NT2/D1 (cell line): Measurements from ENCODE around the gene KCNJ6.

Experiments
- DNase-seq: peaks from one replicate; pipeline ENCODE4 v3.0.0-alpha.2; 2011; ENCODE audit warnings: low read depth, low spot score
- H3K27me3 ChIP-seq: 2 replicates; pipeline ENCODE4 v1.6.0; 2011; ENCODE audit warnings: mild to moderate bottlenecking; ENCODE audit not compliant: insufficient read length, insufficient read depth
- H3K36me3 ChIP-seq: 2 replicates; pipeline ENCODE4 v1.6.1; 2011; ENCODE audit warnings: mild to moderate bottlenecking, low read length, mixed read lengths; ENCODE audit not compliant: insufficient read depth, insufficient read length
- H3K4me1 ChIP-seq: 2 replicates; pipeline ENCODE4 v1.5.1; 2011; ENCODE audit not compliant: insufficient read depth, insufficient read length
- H3K4me3 ChIP-seq: 2 replicates; pipeline ENCODE4 v1.5.1; 2011; ENCODE audit warnings: low read depth; ENCODE audit not compliant: insufficient read length
- H3K9ac ChIP-seq: 2 replicates; pipeline ENCODE4 v1.6.0; 2011; ENCODE audit warnings: low read depth; ENCODE audit not compliant: insufficient read length
- H3K9me3 ChIP-seq: 2 replicates; pipeline ENCODE4 v1.5.1; 2011; ENCODE audit warnings: mild to moderate bottlenecking, low read length; ENCODE audit not compliant: insufficient read depth
- SUZ12 ChIP-seq: IDR thresholded peaks from 2 replicates; pipeline ENCODE4 v1.6.1; 2011; ENCODE audit not compliant: insufficient read length, insufficient read depth; ENCODE audit errors: extremely low read depth
- YY1 ChIP-seq: IDR thresholded peaks from 2 replicates; pipeline ENCODE4 v1.6.1; 2011; ENCODE audit not compliant: insufficient read length, insufficient read depth
- ZNF274 ChIP-seq: IDR thresholded peaks from 2 replicates; pipeline ENCODE4 v1.6.1; 2011; ENCODE audit warnings: mild to moderate bottlenecking, low read depth, low read length

KCNJ6 gene

GRCh38 chr21:37800057-37800455, 116.2 kb downstream of the KCNJ6 start:
- no peak for DNase-seq
- TF ChIP-seq ZNF274: no peak
- TF ChIP-seq YY1: no peak
- TF ChIP-seq SUZ12: no peak
- Histone ChIP-seq H3K9me3 (no peaks in the 10 kb centered on the region), H3K4me3 (no peak overlapping the region), H3K9ac (no peak overlapping the region), H3K27me3 (no peaks in the 10 kb centered on the region), H3K36me3 (no peaks in the 10 kb centered on the region), H3K4me1 (peaks cover 2% of the 10 kb centered on the region)

DNA sequence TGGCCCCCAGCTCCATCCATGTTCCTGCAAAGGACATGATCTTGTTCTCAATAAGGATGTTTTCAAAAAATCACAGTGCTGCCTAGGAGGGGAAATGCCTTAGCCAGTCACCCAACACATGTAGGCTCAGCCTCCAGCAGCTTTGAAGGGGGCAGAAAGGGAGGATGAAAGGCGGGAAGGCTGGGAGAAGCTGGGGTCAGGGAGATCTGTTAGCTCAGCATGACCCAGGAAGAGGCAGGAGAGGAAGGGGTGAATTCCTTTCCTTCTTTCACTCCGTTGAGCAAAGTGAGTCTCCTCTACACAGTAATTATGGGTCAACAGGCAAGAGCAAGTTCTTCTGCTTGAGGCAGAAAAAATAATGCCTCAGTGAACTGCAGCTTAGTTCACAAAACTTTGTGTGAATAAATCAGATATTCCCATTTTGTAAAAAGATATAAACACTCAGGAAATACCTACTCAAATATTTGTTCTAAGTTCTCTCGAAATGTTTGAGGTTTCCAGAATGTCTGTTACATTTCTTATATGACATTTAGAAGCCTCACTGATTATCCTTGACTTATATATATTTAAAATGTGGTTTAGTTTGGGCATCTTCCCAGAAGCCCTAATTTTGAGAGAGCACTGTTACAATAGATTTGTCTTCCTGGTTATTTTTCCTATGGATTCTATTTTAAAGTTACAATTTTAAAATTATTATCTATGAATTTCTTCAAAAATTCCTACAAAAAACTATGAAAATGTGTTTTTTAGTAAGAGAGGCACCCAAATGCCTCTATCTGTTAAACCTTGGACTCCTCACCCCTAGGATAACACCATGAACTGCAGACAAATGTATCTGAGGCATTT, 116.8 kb downstream of the KCNJ6 start:
- no peaks in the 10 kb centered on the region for H3K36me3 ChIP-seq
- no peak overlapping the region for H3K4me3 ChIP-seq
- no peak for DNase-seq
- H3K9me3 ChIP-seq: no peaks in the 10 kb centered on the region
- H3K4me1 ChIP-seq: peaks cover 2% of the 10 kb centered on the region
- no peak overlapping the region for H3K9ac ChIP-seq
- TF ChIP-seq YY1 (no peak), SUZ12 (no peak), ZNF274 (no peak)
- H3K27me3 ChIP-seq: no peaks in the 10 kb centered on the region

DNA sequence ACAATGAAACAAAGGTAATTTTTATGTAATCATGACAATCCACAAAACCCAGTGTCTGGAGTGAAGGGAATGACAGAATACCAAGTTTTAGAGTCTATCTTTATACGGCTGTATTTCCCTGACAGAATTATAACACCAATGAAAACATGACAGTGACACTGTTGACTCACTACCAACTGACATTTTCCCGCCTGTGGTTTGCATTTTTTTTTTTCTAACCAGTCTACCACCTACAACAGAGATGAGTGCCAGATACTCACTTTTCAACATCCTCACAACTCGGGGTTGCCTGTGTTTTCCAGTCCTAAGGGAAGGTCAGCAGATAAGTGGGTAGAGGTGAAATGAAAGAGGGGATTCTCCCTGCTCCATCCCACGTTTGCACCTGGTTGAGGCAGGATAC, 118.9 kb downstream of the KCNJ6 start:
- Histone ChIP-seq H3K36me3 (no peaks in the 10 kb centered on the region), H3K4me1 (peaks cover 2% of the 10 kb centered on the region), H3K9ac (no peak overlapping the region), H3K4me3 (no peak overlapping the region), H3K9me3 (no peaks in the 10 kb centered on the region), H3K27me3 (no peaks in the 10 kb centered on the region)
- no peak for DNase-seq
- TF ChIP-seq YY1: no peak

GRCh38 chr21:37796011-37796410, 120.2 kb downstream of the KCNJ6 start:
- DNase-seq: no peak
- Histone ChIP-seq H3K4me3 (no peak overlapping the region), H3K4me1 (peaks cover 2% of the 10 kb centered on the region)

DNA sequence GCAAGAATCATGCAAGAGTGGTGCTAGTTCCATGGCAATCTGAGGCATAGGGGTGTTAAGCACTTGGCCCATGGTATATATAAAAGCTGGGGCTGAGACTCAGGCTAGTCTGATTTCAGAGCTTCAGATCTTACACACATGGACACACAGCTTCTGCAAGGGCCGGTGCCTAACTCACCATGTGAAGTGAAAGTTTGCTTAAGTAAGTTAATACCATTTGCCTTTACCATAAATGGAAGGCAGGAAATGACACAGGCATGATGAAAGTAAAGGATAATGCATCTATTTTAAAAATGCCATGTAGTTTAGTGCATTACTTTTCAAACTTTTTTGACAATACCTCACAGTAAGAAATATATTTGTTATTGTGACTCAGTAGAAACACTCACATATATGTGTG, 122.6 kb downstream of the KCNJ6 start:
- TF ChIP-seq YY1 (no peak), SUZ12 (no peak), ZNF274 (no peak)
- Histone ChIP-seq H3K36me3 (no peaks in the 10 kb centered on the region), H3K9ac (no peak overlapping the region), H3K4me3 (no peak overlapping the region), H3K9me3 (peaks cover 6% of the 10 kb centered on the region; the same call in 1 of the 2 replicates), H3K27me3 (no peaks in the 10 kb centered on the region), H3K4me1 (no peaks in the 10 kb centered on the region)
- no peak for DNase-seq

More at GRCh38 chr21:37796011-37796410, 120.2 kb downstream of the KCNJ6 start:
- H3K9ac ChIP-seq: no peak overlapping the region
- H3K36me3 ChIP-seq: no peaks in the 10 kb centered on the region
- TF ChIP-seq ZNF274: no peak
- TF ChIP-seq SUZ12: no peak
- no peak for TF ChIP-seq YY1
- H3K27me3 ChIP-seq: no peaks in the 10 kb centered on the region
- H3K9me3 ChIP-seq: no peaks in the 10 kb centered on the region

DNA sequence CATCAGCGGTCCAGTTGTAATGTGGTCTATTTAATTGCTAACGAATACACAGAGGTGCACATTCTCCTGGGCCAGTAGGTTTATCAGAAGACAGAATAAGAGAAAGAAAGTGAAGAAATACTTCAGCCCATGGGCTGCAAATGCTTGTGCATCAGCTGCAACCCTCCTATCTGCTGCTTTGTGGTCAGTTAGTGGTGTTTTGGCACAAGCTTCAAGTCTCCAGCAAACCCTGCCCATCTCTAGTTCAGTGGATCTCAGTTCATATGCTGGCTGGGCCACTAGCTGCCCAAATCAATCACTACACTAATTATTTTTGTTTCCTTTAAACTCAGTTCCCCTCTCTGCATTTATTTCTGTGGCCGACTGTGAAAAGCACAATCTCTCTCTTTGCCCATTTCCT, 124.2 kb downstream of the KCNJ6 start:
- TF ChIP-seq SUZ12: no peak
- TF ChIP-seq YY1: no peak
- TF ChIP-seq ZNF274: no peak
- Histone ChIP-seq H3K27me3 (no peaks in the 10 kb centered on the region), H3K4me1 (no peaks in the 10 kb centered on the region), H3K4me3 (no peak overlapping the region), H3K9ac (no peak overlapping the region), H3K36me3 (no peaks in the 10 kb centered on the region), H3K9me3 (peaks cover 13% of the 10 kb centered on the region)
- DNase-seq: no peak

GRCh38 chr21:37790905-37791304, 125.4 kb downstream of the KCNJ6 start:
- H3K27me3 ChIP-seq: no peaks in the 10 kb centered on the region
- no peaks in the 10 kb centered on the region for H3K4me1 ChIP-seq
- no peaks in the 10 kb centered on the region for H3K36me3 ChIP-seq
- no peak for DNase-seq
- no peak overlapping the region for H3K4me3 ChIP-seq
- peaks cover 13% of the 10 kb centered on the region for H3K9me3 ChIP-seq
- no peak for TF ChIP-seq ZNF274
- TF ChIP-seq SUZ12: no peak
- no peak for TF ChIP-seq YY1
- no peak overlapping the region for H3K9ac ChIP-seq
